Measurements from ENCODE around the gene MFAP2.

GRCh38 chr1:16946646-16947045, 33.8 kb downstream of the MFAP2 start:
- TF ChIP-seq, protein P1, sequence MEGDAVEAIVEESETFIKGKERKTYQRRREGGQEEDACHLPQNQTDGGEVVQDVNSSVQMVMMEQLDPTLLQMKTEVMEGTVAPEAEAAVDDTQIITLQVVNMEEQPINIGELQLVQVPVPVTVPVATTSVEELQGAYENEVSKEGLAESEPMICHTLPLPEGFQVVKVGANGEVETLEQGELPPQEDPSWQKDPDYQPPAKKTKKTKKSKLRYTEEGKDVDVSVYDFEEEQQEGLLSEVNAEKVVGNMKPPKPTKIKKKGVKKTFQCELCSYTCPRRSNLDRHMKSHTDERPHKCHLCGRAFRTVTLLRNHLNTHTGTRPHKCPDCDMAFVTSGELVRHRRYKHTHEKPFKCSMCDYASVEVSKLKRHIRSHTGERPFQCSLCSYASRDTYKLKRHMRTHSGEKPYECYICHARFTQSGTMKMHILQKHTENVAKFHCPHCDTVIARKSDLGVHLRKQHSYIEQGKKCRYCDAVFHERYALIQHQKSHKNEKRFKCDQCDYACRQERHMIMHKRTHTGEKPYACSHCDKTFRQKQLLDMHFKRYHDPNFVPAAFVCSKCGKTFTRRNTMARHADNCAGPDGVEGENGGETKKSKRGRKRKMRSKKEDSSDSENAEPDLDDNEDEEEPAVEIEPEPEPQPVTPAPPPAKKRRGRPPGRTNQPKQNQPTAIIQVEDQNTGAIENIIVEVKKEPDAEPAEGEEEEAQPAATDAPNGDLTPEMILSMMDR (IDR thresholded peaks at IDR 0.05), result no peak
- TF ChIP-seq EP300 (IDR thresholded peaks at IDR 0.05), result no peak
